HG02943 (cell line): ENCODE measurements around the gene PRR19.

Source experiments
- ATAC-seq: cut with Tn5 transposase; IDR thresholded peaks from one replicate; pipeline ENCODE4 v1.9.1; 2021; ENCODE audit warnings: mild to moderate bottlenecking, low read depth, moderate library complexity; ENCODE audit not compliant: unreplicated experiment

PRR19 gene

GRCh38 chr19:42270346-42271044 lies 31.4 kb upstream of the PRR19 start:
- no peak for ATAC-seq

- no peak for ATAC-seq
Observed at GRCh38 chr19:42271045-42271419, 30.9 kb upstream of the PRR19 start.

GRCh38 chr19:42271861-42272534 lies 29.9 kb upstream of the PRR19 start:
- ATAC-seq = no peak

- no peak for ATAC-seq
Observed at GRCh38 chr19:42272535-42272897, 29.4 kb upstream of the PRR19 start.

- no peak for ATAC-seq
Observed at GRCh38 chr19:42272989-42273406, 28.9 kb upstream of the PRR19 start.

- ATAC-seq = no peak
Observed at GRCh38 chr19:42273407-42274064, 28.4 kb upstream of the PRR19 start.

GRCh38 chr19:42274065-42274682 lies 27.8 kb upstream of the PRR19 start:
- ATAC-seq = no peak

GRCh38 chr19:42275103-42275502 lies 26.8 kb upstream of the PRR19 start:
- no peak for ATAC-seq

GRCh38 chr19:42275517-42275916 lies 26.4 kb upstream of the PRR19 start:
- ATAC-seq = no peak

GRCh38 chr19:42276284-42276683 lies 25.6 kb upstream of the PRR19 start:
- no peak for ATAC-seq

GRCh38 chr19:42276821-42277220 lies 25.1 kb upstream of the PRR19 start:
- ATAC-seq = no peak

- no peak for ATAC-seq
Observed at GRCh38 chr19:42277821-42278451, 24.0 kb upstream of the PRR19 start.

- ATAC-seq = no peak
Observed at GRCh38 chr19:42278452-42279154, 23.3 kb upstream of the PRR19 start.

GRCh38 chr19:42279155-42279901 lies 22.6 kb upstream of the PRR19 start:
- ATAC-seq = no peak

GRCh38 chr19:42279902-42280814 lies 21.8 kb upstream of the PRR19 start:
- ATAC-seq = peak; percentile 33

GRCh38 chr19:42280815-42281145 lies 21.2 kb upstream of the PRR19 start:
- ATAC-seq = no peak

GRCh38 chr19:42281146-42281826 lies 20.6 kb upstream of the PRR19 start:
- ATAC-seq = no peak
